ENCODE data around the gene ARHGAP4. TPM values are rescaled to one million over a fixed set of nuclear protein-coding genes. Genes with fewer than 3 reads are reported as not detected.

ARHGAP4 gene
- total RNA-seq, 2 experiments from 2014 or later: 456 to 463 TPM

- DNase-seq: no peak
- ATAC-seq (ENCODE audit: poor library complexity): no peak
- H3K4me3 ChIP-seq (ENCODE audit: low read length): no peak overlapping the region
- ChIA-PET CTCF (no interaction called here), POLR2A (no interaction called here)
- H3K36me3 ChIP-seq (ENCODE audit: insufficient read depth, low read length): no peaks in the 10 kb centered on the region
- Mint-ChIP-seq H3K4me1 (ENCODE audit: low read depth) (peaks cover 9% of the 10 kb centered on the region), H3K27me3 (peaks cover 17% of the 10 kb centered on the region), H3K36me3 (ENCODE audit: low read depth) (no peaks in the 10 kb centered on the region), H3K9me3 (no peaks in the 10 kb centered on the region), H3K27ac (no peak overlapping the region), H3K4me3 (no peak overlapping the region)
- no peak overlapping the region for H3K27ac ChIP-seq (ENCODE audit: low read depth in 1 of 2, low read length in 2 of 2)
- peaks cover 0 to 10% of the 10 kb centered on the region in 2 experiments for H3K9me3 ChIP-seq (ENCODE audit: control insufficient read depth in 1 of 2, insufficient read depth in 1 of 2, low read length in 2 of 2)
- no peak for TF ChIP-seq CTCF (IDR thresholded peaks at IDR 0.05)
- H3K27me3 ChIP-seq (ENCODE audit: control insufficient read depth in 1 of 2, insufficient read depth in 2 of 2, low read length in 2 of 2): peaks cover 22 to 58% of the 10 kb centered on the region in 2 experiments
- intact Hi-C loops (cut with DNase I, micrococcal nuclease): loop anchor here in 1 of 2 experiments (10.0 kb wide), 1 partner anchor 119 kb away; the partner anchor contains the start of gene PLXNB3
- peaks cover 23% of the 10 kb centered on the region for H3K4me1 ChIP-seq (ENCODE audit: insufficient read depth, low read length)
Measured at GRCh38 chrX:153883163-153883843, 42.8 kb downstream of the ARHGAP4 start.

- peaks cover 15% of the 10 kb centered on the region for H3K4me1 Mint-ChIP-seq (ENCODE audit: low read depth)
Measured at GRCh38 chrX:153882557-153882956, 43.5 kb downstream of the ARHGAP4 start.

GRCh38 chrX:153882086-153882498 lies 44.0 kb downstream of the ARHGAP4 start:
- Mint-ChIP-seq H3K36me3 (ENCODE audit: low read depth) (no peaks in the 10 kb centered on the region), H3K27me3 (peaks cover 22% of the 10 kb centered on the region), H3K9me3 (no peaks in the 10 kb centered on the region), H3K4me1 (ENCODE audit: low read depth) (peaks cover 15% of the 10 kb centered on the region), H3K4me3 (no peak overlapping the region), H3K27ac (no peak overlapping the region)
- ChIA-PET CTCF (no interaction called here), POLR2A (no interaction called here)
- Histone ChIP-seq H3K36me3 (ENCODE audit: insufficient read depth, low read length) (no peaks in the 10 kb centered on the region), H3K4me3 (ENCODE audit: low read length) (no peak overlapping the region), H3K27ac (ENCODE audit: low read depth in 1 of 2, low read length in 2 of 2) (no peak overlapping the region), H3K27me3 (ENCODE audit: control insufficient read depth in 1 of 2, insufficient read depth in 2 of 2, low read length in 2 of 2) (peaks cover 24 to 60% of the 10 kb centered on the region in 2 experiments), H3K4me1 (ENCODE audit: insufficient read depth, low read length) (peaks cover 30% of the 10 kb centered on the region), H3K9me3 (ENCODE audit: control insufficient read depth in 1 of 2, insufficient read depth in 1 of 2, low read length in 2 of 2) (peaks cover 0 to 10% of the 10 kb centered on the region in 2 experiments)
- DNase-seq (no peak), ATAC-seq (ENCODE audit: poor library complexity) (no peak)
- intact Hi-C loops (cut with DNase I, micrococcal nuclease): loop anchor here in 1 of 2 experiments (10.0 kb wide), 1 partner anchor 117 kb away; the partner anchor contains the start of gene PLXNB3
- TF ChIP-seq CTCF (IDR thresholded peaks at IDR 0.05): no peak

More at GRCh38 chrX:153882557-153882956, 43.5 kb downstream of the ARHGAP4 start:
- ChIA-PET CTCF (no interaction called here), POLR2A (no interaction called here)
- intact Hi-C loops (cut with DNase I, micrococcal nuclease): loop anchor here in 1 of 2 experiments (10.0 kb wide), 1 partner anchor 118 kb away; the partner anchor contains the start of gene PLXNB3
- no peaks in the 10 kb centered on the region for H3K36me3 ChIP-seq (ENCODE audit: insufficient read depth, low read length)
- ATAC-seq (ENCODE audit: poor library complexity) (no peak), DNase-seq (no peak)
- TF ChIP-seq CTCF (IDR thresholded peaks at IDR 0.05): no peak
- no peak overlapping the region for H3K27ac ChIP-seq (ENCODE audit: low read depth in 1 of 2, low read length in 2 of 2)
- Mint-ChIP-seq H3K27ac (no peak overlapping the region), H3K9me3 (no peaks in the 10 kb centered on the region), H3K36me3 (ENCODE audit: low read depth) (no peaks in the 10 kb centered on the region), H3K27me3 (peaks cover 22% of the 10 kb centered on the region), H3K4me3 (no peak overlapping the region)
- H3K4me3 ChIP-seq (ENCODE audit: low read length): no peak overlapping the region
- peaks cover 30% of the 10 kb centered on the region for H3K4me1 ChIP-seq (ENCODE audit: insufficient read depth, low read length)
- H3K27me3 ChIP-seq (ENCODE audit: control insufficient read depth in 1 of 2, insufficient read depth in 2 of 2, low read length in 2 of 2): peaks cover 23 to 60% of the 10 kb centered on the region in 2 experiments
- H3K9me3 ChIP-seq (ENCODE audit: control insufficient read depth in 1 of 2, insufficient read depth in 1 of 2, low read length in 2 of 2): peaks cover 0 to 10% of the 10 kb centered on the region in 2 experiments

Data from CD4-positive, alpha-beta T cell (primary cell).